ENCODE measurements around the gene OVOL1. TPM values are rescaled to one million over a fixed set of nuclear protein-coding genes. Genes with fewer than 3 reads are reported as not detected.

Gene OVOL1
- total and polyA plus RNA-seq, 2 experiments from 2014 or later: 0.15 to 0.35 TPM

GRCh38 chr11:65794570-65795510 lies 8.0 kb downstream of the OVOL1 start:
- H3K27ac ChIP-seq: no peak overlapping the region
- peaks cover 12% of the 10 kb centered on the region for H3K4me1 ChIP-seq (ENCODE audit: low read depth)
- no peaks in the 10 kb centered on the region for H3K9me3 ChIP-seq (ENCODE audit: low read depth)
- H3K4me3 ChIP-seq: no peak overlapping the region
- no peaks in the 10 kb centered on the region for H3K27me3 ChIP-seq
- TF ChIP-seq CTCF (IDR thresholded peaks at IDR 0.05; ENCODE audit: low read depth, low read length): no peak
- DNase-seq (ENCODE audit: low read depth in 1 of 2, low spot score in 1 of 2): no peak
- no peaks in the 10 kb centered on the region for H3K36me3 ChIP-seq

- no peak for TF ChIP-seq CTCF (IDR thresholded peaks at IDR 0.05; ENCODE audit: low read depth, low read length)
- Histone ChIP-seq H3K9me3 (ENCODE audit: low read depth) (no peaks in the 10 kb centered on the region), H3K4me1 (ENCODE audit: low read depth) (peaks cover 12% of the 10 kb centered on the region), H3K4me3 (no peak overlapping the region), H3K27ac (no peak overlapping the region), H3K27me3 (no peaks in the 10 kb centered on the region), H3K36me3 (no peaks in the 10 kb centered on the region)
- DNase-seq (ENCODE audit: low read depth in 1 of 2, low spot score in 1 of 2): peak in 1 of 2 donors; percentile 62
Observed at GRCh38 chr11:65796726-65797601, 10.1 kb downstream of the OVOL1 start.

- H3K4me3 ChIP-seq: no peak overlapping the region
- no peaks in the 10 kb centered on the region for H3K9me3 ChIP-seq (ENCODE audit: low read depth)
- peaks cover 12% of the 10 kb centered on the region for H3K4me1 ChIP-seq (ENCODE audit: low read depth)
- no peaks in the 10 kb centered on the region for H3K36me3 ChIP-seq
- no peak overlapping the region for H3K27ac ChIP-seq
- TF ChIP-seq CTCF (IDR thresholded peaks at IDR 0.05; ENCODE audit: low read depth, low read length): no peak
- no peak for DNase-seq (ENCODE audit: low read depth in 1 of 2, low spot score in 1 of 2)
- no peaks in the 10 kb centered on the region for H3K27me3 ChIP-seq
Observed at GRCh38 chr11:65797711-65798110, 10.8 kb downstream of the OVOL1 start.

- Histone ChIP-seq H3K4me3 (no peak overlapping the region), H3K27me3 (no peaks in the 10 kb centered on the region), H3K36me3 (no peaks in the 10 kb centered on the region), H3K9me3 (ENCODE audit: low read depth) (no peaks in the 10 kb centered on the region), H3K27ac (no peak overlapping the region), H3K4me1 (ENCODE audit: low read depth) (peaks cover 12% of the 10 kb centered on the region)
- no peak for TF ChIP-seq CTCF (IDR thresholded peaks at IDR 0.05; ENCODE audit: low read depth, low read length)
- no peak for DNase-seq (ENCODE audit: low read depth in 1 of 2, low spot score in 1 of 2)
Observed at GRCh38 chr11:65798882-65799281, 12.0 kb downstream of the OVOL1 start.

- H3K36me3 ChIP-seq: no peaks in the 10 kb centered on the region
- TF ChIP-seq CTCF (IDR thresholded peaks at IDR 0.05; ENCODE audit: low read depth, low read length): no peak
- peaks cover 12% of the 10 kb centered on the region for H3K4me1 ChIP-seq (ENCODE audit: low read depth)
- no peaks in the 10 kb centered on the region for H3K27me3 ChIP-seq
- no peaks in the 10 kb centered on the region for H3K9me3 ChIP-seq (ENCODE audit: low read depth)
- no peak overlapping the region for H3K27ac ChIP-seq
- no peak for DNase-seq (ENCODE audit: low read depth in 1 of 2, low spot score in 1 of 2)
- H3K4me3 ChIP-seq: no peak overlapping the region
Observed at GRCh38 chr11:65801153-65801987, 14.5 kb downstream of the OVOL1 start.
